Dermis microvascular lymphatic vessel endothelial cell (primary cell): ENCODE results near the gene RBM47. TPM values are rescaled to one million over a fixed set of nuclear protein-coding genes. Genes with fewer than 3 reads are reported as not detected.

Experiments
- DNase-seq, 2 donors: peaks; one replicate each; pipeline versions ENCODE4 v3.0.0 to v3.0.0-alpha.2; 2010; ENCODE audit warnings: low read depth in 2 of 2
- total RNA-seq: library from RNA; depleted of rRNA; stranded (reverse); fragments of >200 nt; gene quantifications from 2 replicates; pipeline ENCODE4 v1.2.1, GENCODE V29; 2014

Gene RBM47
- total RNA-seq, 1 donor from 2014 or later = under 0.01 TPM

DNA sequence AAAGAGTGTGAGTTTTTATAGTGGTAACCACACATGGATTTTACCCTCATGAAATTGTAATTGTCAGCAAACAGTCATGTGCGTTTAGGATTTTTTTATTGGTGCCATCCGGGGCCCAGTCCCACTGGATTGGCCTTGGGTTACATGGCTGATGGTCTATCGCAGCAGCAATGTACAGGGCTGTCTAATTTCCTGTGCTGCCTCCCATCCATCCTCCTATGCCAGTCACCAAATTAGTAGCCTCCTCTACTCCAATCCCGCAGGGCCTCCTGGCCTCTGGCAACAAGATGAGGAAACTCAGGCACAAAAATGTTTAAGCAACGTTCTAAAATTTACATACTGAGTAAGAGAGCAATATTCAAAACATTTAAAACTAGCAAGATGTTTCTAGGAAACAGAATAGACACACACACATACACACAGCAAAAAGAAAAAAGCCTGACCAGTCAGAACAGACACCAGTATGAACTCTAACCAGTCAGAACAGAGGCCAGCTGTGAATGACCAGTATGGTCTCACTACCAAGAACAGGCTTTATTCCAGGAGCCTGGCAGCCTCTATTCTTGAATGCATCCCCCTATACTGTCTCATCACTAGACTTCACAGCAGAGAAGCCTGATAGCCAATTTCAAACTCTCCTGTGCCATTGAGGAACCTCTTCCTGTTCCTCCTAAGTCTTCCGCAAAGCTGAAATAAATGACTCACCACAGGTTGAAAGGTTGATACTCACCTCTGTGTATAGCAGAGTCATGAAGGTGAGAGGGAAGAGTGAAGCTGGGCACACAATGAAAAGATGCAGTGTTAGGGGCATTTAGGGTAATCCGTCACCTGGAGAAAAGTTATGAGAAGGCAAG lies 251.9 kb downstream of the RBM47 start:
- no peak for DNase-seq

DNA sequence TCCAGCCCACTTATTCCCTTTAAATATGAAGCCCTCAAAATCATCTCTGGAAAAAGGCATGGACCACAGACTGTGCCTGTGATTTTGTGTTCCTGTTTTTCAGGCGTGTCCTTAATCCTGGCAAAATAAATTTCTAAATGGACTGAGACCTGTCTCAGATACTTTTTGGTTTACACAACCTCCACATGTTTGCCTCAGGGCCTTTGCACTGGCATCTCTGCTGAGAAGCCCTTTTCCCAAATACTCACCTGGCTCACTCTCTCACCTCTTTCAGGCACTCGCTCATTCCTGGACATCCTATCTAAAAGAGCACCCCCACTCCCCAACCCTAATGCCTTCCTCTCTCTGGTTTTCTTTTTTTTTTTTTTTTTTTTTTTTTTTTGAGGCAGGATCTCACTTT lies 254.0 kb downstream of the RBM47 start:
- no peak for DNase-seq

DNA sequence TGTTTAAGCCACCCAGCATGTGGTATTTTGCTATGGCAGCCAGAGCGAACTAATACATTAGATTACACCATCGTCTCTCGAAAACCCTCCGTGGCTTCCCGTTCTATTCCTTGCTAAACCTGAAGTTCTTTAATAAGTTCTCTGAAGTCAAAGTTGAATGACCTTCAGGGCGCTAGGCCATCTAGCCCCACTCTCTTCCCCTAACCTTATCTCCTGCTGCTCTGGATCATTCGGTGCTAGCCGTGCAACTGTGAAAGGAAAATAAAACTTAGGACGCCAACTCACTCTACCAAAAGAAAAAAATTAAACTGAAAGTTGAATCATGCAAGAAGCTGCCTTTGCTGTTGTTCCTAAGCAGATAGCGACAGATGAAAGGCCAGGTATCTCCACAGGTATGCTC lies 254.6 kb downstream of the RBM47 start:
- DNase-seq = no peak

DNA sequence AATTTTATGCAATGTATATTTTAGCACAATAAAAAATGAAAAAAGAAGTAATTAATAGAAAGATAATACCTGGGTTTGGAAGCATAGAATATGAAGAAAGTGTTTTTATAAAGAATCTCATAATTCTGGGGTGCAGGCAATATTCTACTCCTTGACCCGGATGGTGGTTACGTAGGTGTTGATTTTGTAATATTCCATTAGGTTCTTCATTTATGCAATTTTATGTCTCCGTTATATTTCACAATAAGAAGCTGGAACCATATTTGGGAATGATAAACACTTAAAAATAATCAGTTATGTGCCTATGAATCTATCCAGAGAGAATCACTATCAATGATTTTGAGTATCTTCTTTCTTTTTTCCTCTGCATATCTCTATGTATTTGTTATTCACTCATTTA lies 256.0 kb downstream of the RBM47 start:
- no peak for DNase-seq

Other genes starting within 250 kb of the RBM47 start
- under 0.01 TPM in 1 of 2 replicates, not detected in the other for gene NSUN7, start 120.1 kb upstream of the RBM47 start, total RNA-seq